HCT116 (cell line): Measurements from ENCODE around the gene SLTM. TPM values are rescaled to one million over a fixed set of nuclear protein-coding genes. Genes with fewer than 3 reads are reported as not detected.
"Not testable (repeated sequence)": the region's sequence is repeated elsewhere in the genome, so short reads cannot be mapped to it uniquely, and the experiment has no call there.

Experiments used
- ATAC-seq: fragments of 200-7000 bp; cut with Tn5 transposase; 2 replicates; pipeline ENCODE4 v1.9.1; 2020; ENCODE audit warnings: mild to moderate bottlenecking, moderate library complexity
- BruUV-seq: library from RNA; stranded (reverse); fragments of 400-500 nt; replicated peaks from 2 replicates; lab custom pipeline; 2021; lab: Mats Ljungman, UMichigan
- CTCF ChIA-PET: fragments of 300-600 bp; sonication (Branson Sonifier 250); formaldehyde crosslinking; loops from one replicate; lab custom pipeline; 2021; ENCODE audit warnings: antibody characterized with exemption; lab: Charles Lee
- POLR2A ChIA-PET: fragments of 300-600, 350-600 bp; sonication (Branson Sonifier 250); formaldehyde crosslinking; loops from one replicate; lab custom pipeline; 2021; ENCODE audit warnings: antibody characterized with exemption; lab: Charles Lee
- RAD21 ChIA-PET, 2 experiments: fragments of 300-600 bp; sonication (Branson Sonifier 250); formaldehyde crosslinking; loops; one replicate each; lab custom pipeline; 2023; ENCODE audit warnings: low total read pairs in 2 of 2; ENCODE audit not compliant: uncharacterized antibody in 2 of 2, unreplicated experiment in 2 of 2, low non-redundant PET in 1 of 2; lab: Charles Lee
- DNase-seq: peaks from one replicate; pipeline ENCODE4 v3.0.0-alpha.2; 2010; ENCODE audit warnings: low read depth, low spot score
- H2AFZ ChIP-seq: fragments of 200-600 bp; shearing (Covaris generic), sonication (generic); 2 replicates; pipeline ENCODE4 v1.6.1; 2017; ENCODE audit warnings: low read depth, mixed run types, mixed read lengths, antibody characterized with exemption, low read length; ENCODE audit not compliant: poor library complexity, severe bottlenecking
- H3K27ac ChIP-seq: 2 replicates; pipeline ENCODE4 v1.5.1; 2012; ENCODE audit warnings: low read depth, low read length
- H3K27me3 ChIP-seq: fragments of 200-600 bp; sonication (generic); 2 replicates; pipeline ENCODE4 v1.6.1; 2016; ENCODE audit warnings: mixed run types, low read length, mixed read lengths; ENCODE audit not compliant: insufficient read depth
- H3K36me3 ChIP-seq, 2 experiments: fragments of 200-500 bp in 1 of 2; fragments of 200-600 bp in 1 of 2; sonication (Bioruptor generic) in 1 of 2; sonication (generic) in 1 of 2; 2 replicates each; pipeline versions ENCODE4 v1.5.1 to v1.6.1; 2014 to 2016; ENCODE audit warnings: low read length in 2 of 2, inconsistent platforms in 1 of 2, mixed read lengths in 1 of 2, mixed run types in 1 of 2; ENCODE audit not compliant: insufficient read depth in 2 of 2, control insufficient read depth in 1 of 2
- H3K4me1 ChIP-seq, 2 experiments: fragments of 200-600 bp in 1 of 2; sonication (generic) in 1 of 2; 2 replicates each; pipeline versions ENCODE4 v1.5.1 to v1.6.1; 2012 to 2017; ENCODE audit warnings: low read length in 2 of 2, inconsistent platforms in 1 of 2, mild to moderate bottlenecking in 1 of 2, mixed read lengths in 1 of 2, mixed run types in 1 of 2, moderate library complexity in 1 of 2; ENCODE audit not compliant: insufficient read depth in 2 of 2, control insufficient read depth in 1 of 2
- H3K4me2 ChIP-seq: fragments of 200-600 bp; sonication (generic); 2 replicates; pipeline ENCODE4 v1.6.1; 2017; ENCODE audit warnings: mixed run types, low read length, mixed read lengths
- H3K4me3 ChIP-seq, 2 experiments: fragments of 200-600 bp in 1 of 2; sonication (generic) in 1 of 2; replicated peaks in 1 of 2; 2 replicates each; pipeline ENCODE4 v1.5.1; 2011 to 2016; ENCODE audit warnings: low read length in 2 of 2, control low read depth in 1 of 2, low read depth in 1 of 2, mild to moderate bottlenecking in 1 of 2, mixed read lengths in 1 of 2, mixed run types in 1 of 2
- H3K79me2 ChIP-seq: fragments of 200-600 bp; sonication (generic); 2 replicates; pipeline ENCODE4 v1.6.1; 2017; ENCODE audit warnings: mild to moderate bottlenecking, mixed run types, low read length, moderate library complexity, mixed read lengths; ENCODE audit not compliant: insufficient read depth
- H3K9ac ChIP-seq: fragments of 200-600 bp; sonication (generic); 2 replicates; pipeline ENCODE4 v1.6.1; 2016; ENCODE audit warnings: low read length, mixed read lengths
- H3K9me2 ChIP-seq: fragments of 200-600 bp; sonication (generic), shearing (Covaris generic); 2 replicates; pipeline ENCODE4 v1.6.1; 2017; ENCODE audit warnings: mixed run types, mild to moderate bottlenecking, moderate library complexity; ENCODE audit not compliant: insufficient read depth
- H3K9me3 ChIP-seq, 2 experiments: fragments of 200-500 bp in 1 of 2; fragments of 200-600 bp in 1 of 2; sonication (Bioruptor generic) in 1 of 2; sonication (generic) in 1 of 2; 2 replicates each; pipeline ENCODE4 v1.6.1; 2014 to 2017; ENCODE audit warnings: low read length in 2 of 2, mixed read lengths in 2 of 2, inconsistent platforms in 1 of 2, low read depth in 1 of 2, mild to moderate bottlenecking in 1 of 2, mixed run types in 1 of 2, moderate library complexity in 1 of 2; ENCODE audit not compliant: control insufficient read depth in 1 of 2, insufficient read depth in 1 of 2
- H4K20me1 ChIP-seq: fragments of 200-600 bp; sonication (generic), shearing (Covaris generic); 2 replicates; pipeline ENCODE4 v1.6.1; 2017; ENCODE audit warnings: mixed run types, mild to moderate bottlenecking, moderate library complexity; ENCODE audit not compliant: insufficient read depth
- FOSL1 ChIP-seq: IDR thresholded peaks from 2 replicates; pipeline ENCODE4 v1.6.1; 2012; ENCODE audit warnings: low read depth
- JUND ChIP-seq: IDR thresholded peaks from 2 replicates; pipeline ENCODE4 v1.6.1; 2012
- POLR2A ChIP-seq: IDR thresholded peaks from 2 replicates; pipeline ENCODE4 v1.7.0; 2011; ENCODE audit warnings: borderline replicate concordance; ENCODE audit not compliant: insufficient read depth, insufficient read length; ENCODE audit errors: extremely low read depth
- REST ChIP-seq: IDR thresholded peaks from 2 replicates; pipeline ENCODE4 v1.6.1; 2012; ENCODE audit warnings: low read depth
- SP1 ChIP-seq: IDR thresholded peaks from 2 replicates; pipeline ENCODE4 v1.6.1; 2012; ENCODE audit warnings: low read depth
- ZFX ChIP-seq: fragments of 450-650 bp; IDR thresholded peaks from 2 replicates; pipeline ENCODE4 v1.6.1; 2017
- intact Hi-C: fragments of 100-400 bp; cut with micrococcal nuclease; formaldehyde crosslinking; loops from 2 replicates; pipeline ENCODE4 v1.10.0; 2022
- total RNA-seq: library from RNA; stranded (reverse); gene quantifications from one replicate; pipeline ENCODE4 v1.2.1, GENCODE V29; 2021; ENCODE audit not compliant: unreplicated experiment

Gene SLTM
- total RNA-seq, 1 experiment from 2014 or later, result 88.7 TPM

- TF ChIP-seq POLR2A (no peak), SP1 (no peak), JUND (no peak), ZFX (no peak)
- TF ChIP-seq, all 23 proteins: peak for 0
These were observed 13.7 kb upstream of the SLTM start (continued) for GRCh38 chr15:58947179-58947578.

DNA sequence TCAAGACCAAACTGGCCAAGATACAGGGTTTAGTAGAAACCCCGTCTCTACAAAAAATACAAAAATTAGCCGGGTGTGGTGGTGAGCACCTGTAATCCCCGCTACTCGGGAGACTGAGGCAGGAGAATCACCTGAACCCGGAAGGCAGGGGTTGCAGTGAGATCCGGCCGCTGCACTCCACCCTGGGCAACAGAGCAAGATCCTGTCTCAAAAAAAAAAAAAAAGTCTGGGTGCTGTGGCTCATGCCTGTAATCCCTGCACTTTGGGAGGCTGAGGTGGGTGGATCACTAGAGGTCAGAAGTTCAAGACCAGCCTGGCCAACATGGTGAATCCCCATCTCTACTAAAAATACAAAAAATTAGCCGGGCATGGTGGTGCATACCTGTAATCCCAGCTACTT, 1.5 kb upstream of the SLTM start:
- intact Hi-C loops, result loop anchor here (5.0 kb wide), 1 partner anchor 163 kb away; the partner anchor contains the start of gene MINDY2
- Histone ChIP-seq H3K4me1 (peaks cover 12 to 21% of the 10 kb centered on the region in 2 experiments; a peak in 3 of 4 replicates), H3K9ac (peak overlapping the region; percentile 95; the same call in 1 of the 2 replicates), H3K27ac (peak overlapping the region; percentile 100), H3K79me2 (peaks cover 34% of the 10 kb centered on the region), H3K4me2 (peak overlapping the region; percentile 93), H2AFZ (peak overlapping the region; percentile 100)
- H3K36me3 ChIP-seq, RAD21 ChIA-PET, H3K4me3 ChIP-seq, H4K20me1 ChIP-seq, DNase-seq, CTCF ChIA-PET, ATAC-seq, H3K9me3 ChIP-seq, H3K27me3 ChIP-seq, H3K9me2 ChIP-seq, BruUV-seq: not testable (repeated sequence)
- POLR2A ChIA-PET, result interaction anchor here (1.3 kb wide), 1 partner anchor 164 kb away, joined by 3 read pairs; the partner anchor contains the start of gene MINDY2

GRCh38 chr15:58934521-58934920, 1.0 kb upstream of the SLTM start:
- H3K27me3 ChIP-seq, result no peaks in the 10 kb centered on the region
- H3K36me3 ChIP-seq, result peaks cover 0 to 5% of the 10 kb centered on the region in 2 experiments; a peak in 1 of 4 replicates
- POLR2A ChIA-PET, result interaction anchor here (1.3 kb wide), 1 partner anchor 164 kb away, joined by 3 read pairs; the partner anchor contains the start of gene MINDY2
- peak overlapping the region; percentile 93 for H3K4me2 ChIP-seq
- no TSS peak for BruUV-seq
- CTCF ChIA-PET, result no interaction called here
- H2AFZ ChIP-seq, result peak overlapping the region; percentile 100
- H3K27ac ChIP-seq, result peak overlapping the region; percentile 100
- intact Hi-C loops, result loop anchor here (5.0 kb wide), 1 partner anchor 162 kb away; the partner anchor contains the start of gene MINDY2
- H3K9ac ChIP-seq, result peak overlapping the region; percentile 95
- no peaks in the 10 kb centered on the region for H4K20me1 ChIP-seq
- peak; percentile 4 for DNase-seq
- TF ChIP-seq FOSL1, result peak; percentile 42; the same call in 1 of the 2 replicates
- no peak for TF ChIP-seq REST
- TF ChIP-seq, all 23 proteins: peak for 1
- H3K79me2 ChIP-seq, result peaks cover 38% of the 10 kb centered on the region
- peak overlapping the region; percentile 52 to 95 for H3K4me3 ChIP-seq
- no peaks in the 10 kb centered on the region for H3K9me2 ChIP-seq
- ATAC-seq, result no peak
- H3K4me1 ChIP-seq, result peaks cover 12 to 21% of the 10 kb centered on the region in 2 experiments; a peak in 3 of 4 replicates
- RAD21 ChIA-PET, result no interaction called here
- H3K9me3 ChIP-seq, result no peaks in the 10 kb centered on the region
